Measurements from ENCODE around the gene TNFRSF25.

DNA sequence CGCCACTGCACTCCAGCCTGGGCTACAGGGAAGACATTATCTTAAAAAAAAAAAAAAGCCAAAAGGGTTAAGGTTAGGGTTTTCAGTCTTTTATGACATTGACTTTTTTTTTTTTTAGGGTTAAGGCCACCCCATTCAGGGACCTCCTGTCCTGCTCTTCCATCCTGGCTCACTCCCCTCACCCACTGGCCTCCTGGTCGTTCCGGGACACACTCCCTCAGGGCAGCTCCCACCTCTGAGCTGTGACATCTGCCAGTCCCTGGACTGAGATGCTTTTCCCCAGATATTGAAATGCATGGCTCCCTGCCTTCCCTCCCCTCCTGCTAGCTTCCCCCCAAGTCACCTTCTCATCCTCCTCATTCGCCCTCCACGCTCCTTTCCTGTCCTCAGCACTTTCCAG lies 15.8 kb upstream of the TNFRSF25 start:
- TF ChIP-seq, protein P1, sequence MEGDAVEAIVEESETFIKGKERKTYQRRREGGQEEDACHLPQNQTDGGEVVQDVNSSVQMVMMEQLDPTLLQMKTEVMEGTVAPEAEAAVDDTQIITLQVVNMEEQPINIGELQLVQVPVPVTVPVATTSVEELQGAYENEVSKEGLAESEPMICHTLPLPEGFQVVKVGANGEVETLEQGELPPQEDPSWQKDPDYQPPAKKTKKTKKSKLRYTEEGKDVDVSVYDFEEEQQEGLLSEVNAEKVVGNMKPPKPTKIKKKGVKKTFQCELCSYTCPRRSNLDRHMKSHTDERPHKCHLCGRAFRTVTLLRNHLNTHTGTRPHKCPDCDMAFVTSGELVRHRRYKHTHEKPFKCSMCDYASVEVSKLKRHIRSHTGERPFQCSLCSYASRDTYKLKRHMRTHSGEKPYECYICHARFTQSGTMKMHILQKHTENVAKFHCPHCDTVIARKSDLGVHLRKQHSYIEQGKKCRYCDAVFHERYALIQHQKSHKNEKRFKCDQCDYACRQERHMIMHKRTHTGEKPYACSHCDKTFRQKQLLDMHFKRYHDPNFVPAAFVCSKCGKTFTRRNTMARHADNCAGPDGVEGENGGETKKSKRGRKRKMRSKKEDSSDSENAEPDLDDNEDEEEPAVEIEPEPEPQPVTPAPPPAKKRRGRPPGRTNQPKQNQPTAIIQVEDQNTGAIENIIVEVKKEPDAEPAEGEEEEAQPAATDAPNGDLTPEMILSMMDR (IDR thresholded peaks at IDR 0.05), result no peak
- TF ChIP-seq POLR2A (IDR thresholded peaks at IDR 0.05), result no peak
